Measurements from ENCODE around the gene DPH2. TPM values are rescaled to one million over a fixed set of nuclear protein-coding genes. Genes with fewer than 3 reads are reported as not detected.
A peak's percentile ranks its signal among the peaks of the same experiment; 100 is the strongest.

The DPH2 gene
- total RNA-seq, 1 experiment from 2014 or later = 41.2 TPM

- Mint-ChIP-seq H3K9me3 (ENCODE audit: low read depth, unreplicated experiment) (no peaks in the 10 kb centered on the region), H3K27ac (ENCODE audit: unreplicated experiment) (no peak overlapping the region), H3K27me3 (ENCODE audit: unreplicated experiment) (no peaks in the 10 kb centered on the region), H3K4me1 (ENCODE audit: low read depth, unreplicated experiment) (peaks cover 51% of the 10 kb centered on the region), H3K36me3 (ENCODE audit: insufficient read depth, unreplicated experiment) (peaks cover 24% of the 10 kb centered on the region), H3K4me3 (ENCODE audit: low read depth, unreplicated experiment) (no peak overlapping the region)
- intact Hi-C loops (cut with micrococcal nuclease; ENCODE audit: unreplicated experiment) = no loop called here
- CTCF ChIA-PET = no interaction called here
- no peak for DNase-seq
- BruUV-seq (replicated peaks) = no TSS peak
- no peak for TF ChIP-seq CTCF (IDR thresholded peaks at IDR 0.05; ENCODE audit: unreplicated experiment)
These were observed 13.6 kb downstream of the DPH2 start for GRCh38 chr1:43983253-43983899.

GRCh38 chr1:43984855-43985254 lies 15.0 kb downstream of the DPH2 start:
- Mint-ChIP-seq H3K4me1 (ENCODE audit: low read depth, unreplicated experiment) (peaks cover 47% of the 10 kb centered on the region), H3K27me3 (ENCODE audit: unreplicated experiment) (no peaks in the 10 kb centered on the region), H3K36me3 (ENCODE audit: insufficient read depth, unreplicated experiment) (peaks cover 15% of the 10 kb centered on the region), H3K9me3 (ENCODE audit: low read depth, unreplicated experiment) (no peaks in the 10 kb centered on the region), H3K27ac (ENCODE audit: unreplicated experiment) (no peak overlapping the region), H3K4me3 (ENCODE audit: low read depth, unreplicated experiment) (no peak overlapping the region)
- CTCF ChIA-PET = no interaction called here
- intact Hi-C loops (cut with micrococcal nuclease; ENCODE audit: unreplicated experiment) = no loop called here
- no TSS peak for BruUV-seq (replicated peaks)
- DNase-seq = no peak
- no peak for TF ChIP-seq CTCF (IDR thresholded peaks at IDR 0.05; ENCODE audit: unreplicated experiment)

- Mint-ChIP-seq H3K9me3 (ENCODE audit: low read depth, unreplicated experiment) (no peaks in the 10 kb centered on the region), H3K27ac (ENCODE audit: unreplicated experiment) (no peak overlapping the region), H3K4me3 (ENCODE audit: low read depth, unreplicated experiment) (no peak overlapping the region), H3K27me3 (ENCODE audit: unreplicated experiment) (no peaks in the 10 kb centered on the region), H3K36me3 (ENCODE audit: insufficient read depth, unreplicated experiment) (peaks cover 15% of the 10 kb centered on the region), H3K4me1 (ENCODE audit: low read depth, unreplicated experiment) (peaks cover 38% of the 10 kb centered on the region)
- no peak for DNase-seq
- intact Hi-C loops (cut with micrococcal nuclease; ENCODE audit: unreplicated experiment) = no loop called here
- no TSS peak for BruUV-seq (replicated peaks)
- no peak for TF ChIP-seq CTCF (IDR thresholded peaks at IDR 0.05; ENCODE audit: unreplicated experiment)
- CTCF ChIA-PET = interaction anchor here (0.6 to 1.0 kb wide), 2 partner anchors 17 to 20 kb away, joined by 4 to 6 read pairs; no protein-coding TSS in a partner anchor
These were observed 16.3 kb downstream of the DPH2 start for GRCh38 chr1:43985984-43986595.

- no peaks in the 10 kb centered on the region for H3K27me3 Mint-ChIP-seq (ENCODE audit: unreplicated experiment)
- peaks cover 22% of the 10 kb centered on the region for H3K36me3 Mint-ChIP-seq (ENCODE audit: insufficient read depth, unreplicated experiment)
- no peak overlapping the region for H3K4me3 Mint-ChIP-seq (ENCODE audit: low read depth, unreplicated experiment)
- H3K9me3 Mint-ChIP-seq (ENCODE audit: low read depth, unreplicated experiment) = no peaks in the 10 kb centered on the region
- no peak for TF ChIP-seq CTCF (IDR thresholded peaks at IDR 0.05; ENCODE audit: unreplicated experiment)
- DNase-seq = peak; percentile 25
- BruUV-seq (replicated peaks) = no TSS peak
- CTCF ChIA-PET = interaction anchor here (0.6 to 1.0 kb wide), 3 partner anchors 20 to 224 kb away, joined by 3 to 6 read pairs (median 3); no protein-coding TSS in a partner anchor
- H3K27ac Mint-ChIP-seq (ENCODE audit: unreplicated experiment) = no peak overlapping the region
- intact Hi-C loops (cut with micrococcal nuclease; ENCODE audit: unreplicated experiment) = no loop called here
- H3K4me1 Mint-ChIP-seq (ENCODE audit: low read depth, unreplicated experiment) = peaks cover 38% of the 10 kb centered on the region
These were observed 16.9 kb downstream of the DPH2 start for GRCh38 chr1:43986712-43987111.
